ENCODE results near the gene GRAMD1B.

Gene GRAMD1B

DNA sequence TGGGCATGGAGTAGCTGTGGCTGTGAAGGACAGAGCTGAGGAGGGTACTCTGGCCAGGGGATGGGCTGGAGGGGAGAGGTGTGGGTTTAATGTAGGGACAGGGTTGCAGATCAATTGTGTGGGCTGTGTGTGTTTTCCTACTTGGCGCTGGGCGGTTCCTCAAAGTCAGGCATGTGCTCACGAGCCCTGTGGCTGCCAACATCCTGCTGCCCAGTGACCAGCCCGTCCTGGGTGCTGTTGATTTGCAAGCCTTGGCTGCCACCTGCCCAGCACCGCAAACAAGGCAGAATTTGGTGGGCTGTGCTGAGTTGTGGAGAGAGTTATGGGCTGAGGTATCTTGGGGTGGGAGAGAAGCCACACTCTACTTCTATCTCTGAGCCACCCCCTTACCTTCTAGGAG is 155.1 kb downstream of the GRAMD1B start:
- DNase-seq (ENCODE audit: low read depth in 2 of 3, low spot score in 2 of 3): no peak

DNA sequence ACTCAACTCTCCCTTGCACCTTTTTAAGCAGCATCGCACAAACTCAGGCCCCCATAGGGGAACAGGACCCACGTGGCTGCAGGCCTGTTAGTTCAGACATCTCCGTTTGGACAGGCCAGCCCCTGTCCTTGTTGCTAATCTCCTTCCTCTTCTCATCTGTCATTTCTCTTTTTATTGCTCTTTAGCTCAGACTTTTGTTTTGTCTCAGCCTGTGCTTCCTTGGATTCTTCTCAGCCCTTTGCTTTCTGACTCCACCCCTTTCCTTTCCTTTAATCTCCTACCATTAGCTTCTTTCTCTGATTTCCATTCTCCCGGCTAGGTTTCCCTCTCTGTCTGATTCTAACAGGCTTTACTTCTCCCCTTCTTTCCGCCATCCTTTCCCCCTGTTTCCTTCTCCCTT is 155.6 kb downstream of the GRAMD1B start:
- no peak for DNase-seq (ENCODE audit: low read depth in 2 of 3, low spot score in 2 of 3)

DNA sequence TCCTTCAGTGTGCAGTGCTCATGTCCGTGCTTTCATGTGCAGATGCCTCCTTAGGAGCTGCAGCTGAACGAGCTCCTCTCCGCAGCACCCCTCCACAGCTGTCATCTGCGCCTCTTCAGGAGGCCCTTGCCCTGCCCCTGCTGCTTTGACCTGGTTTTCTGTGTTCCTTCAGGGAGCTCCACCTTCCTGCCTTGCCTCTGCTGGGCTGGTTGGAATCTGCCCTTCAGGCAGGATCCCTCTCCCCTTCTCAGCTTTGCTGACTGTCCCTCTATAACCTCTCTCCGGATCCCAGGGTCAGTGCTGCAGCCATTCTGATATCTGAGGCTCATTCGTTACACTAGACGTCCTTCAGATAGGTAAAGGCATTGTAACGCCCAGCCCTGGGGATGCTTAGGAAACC is 156.5 kb downstream of the GRAMD1B start:
- no peak for DNase-seq (ENCODE audit: low read depth in 2 of 3, low spot score in 2 of 3)

DNA sequence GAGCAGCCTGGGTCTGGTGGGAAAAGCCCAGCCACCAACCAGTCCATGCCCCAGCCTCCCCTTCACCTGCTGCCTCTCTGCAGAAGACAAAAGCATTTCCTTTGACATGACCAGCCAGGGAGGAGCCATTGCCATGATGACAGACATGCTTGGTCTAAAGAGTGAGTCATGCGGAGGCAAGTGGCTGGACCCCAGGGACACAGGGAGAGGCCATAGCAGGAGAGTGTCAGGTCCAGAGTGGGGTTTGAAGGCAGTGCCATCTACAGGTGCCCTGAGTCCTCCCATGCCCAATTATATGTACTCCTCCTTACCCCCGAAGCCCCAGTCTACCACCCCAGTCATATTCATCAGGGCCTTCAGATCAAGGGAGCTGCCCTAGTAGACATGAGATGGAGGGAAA is 157.0 kb downstream of the GRAMD1B start:
- no peak for DNase-seq (ENCODE audit: low read depth in 2 of 3, low spot score in 2 of 3)

DNA sequence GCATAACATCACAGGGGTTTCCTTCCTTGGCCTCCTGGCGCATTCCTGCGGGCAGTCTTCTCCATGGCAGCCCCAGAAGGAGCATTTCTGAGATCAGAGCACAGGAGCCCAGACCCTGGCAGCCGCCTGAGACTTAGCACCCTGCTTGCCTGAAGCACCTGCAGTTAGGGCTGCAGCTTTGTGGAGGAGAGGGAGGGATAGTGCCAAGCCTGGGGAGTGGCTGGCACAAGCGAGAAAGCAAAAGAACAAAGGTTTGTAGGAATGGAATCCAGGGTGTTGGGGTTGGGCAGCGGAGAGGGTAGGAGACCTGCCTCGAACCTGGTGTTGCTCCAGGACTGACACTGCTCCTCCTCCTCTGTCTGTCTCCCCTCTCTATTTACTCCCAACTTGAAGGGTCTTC is 157.5 kb downstream of the GRAMD1B start:
- no peak for DNase-seq (ENCODE audit: low read depth in 2 of 3, low spot score in 2 of 3)

DNA sequence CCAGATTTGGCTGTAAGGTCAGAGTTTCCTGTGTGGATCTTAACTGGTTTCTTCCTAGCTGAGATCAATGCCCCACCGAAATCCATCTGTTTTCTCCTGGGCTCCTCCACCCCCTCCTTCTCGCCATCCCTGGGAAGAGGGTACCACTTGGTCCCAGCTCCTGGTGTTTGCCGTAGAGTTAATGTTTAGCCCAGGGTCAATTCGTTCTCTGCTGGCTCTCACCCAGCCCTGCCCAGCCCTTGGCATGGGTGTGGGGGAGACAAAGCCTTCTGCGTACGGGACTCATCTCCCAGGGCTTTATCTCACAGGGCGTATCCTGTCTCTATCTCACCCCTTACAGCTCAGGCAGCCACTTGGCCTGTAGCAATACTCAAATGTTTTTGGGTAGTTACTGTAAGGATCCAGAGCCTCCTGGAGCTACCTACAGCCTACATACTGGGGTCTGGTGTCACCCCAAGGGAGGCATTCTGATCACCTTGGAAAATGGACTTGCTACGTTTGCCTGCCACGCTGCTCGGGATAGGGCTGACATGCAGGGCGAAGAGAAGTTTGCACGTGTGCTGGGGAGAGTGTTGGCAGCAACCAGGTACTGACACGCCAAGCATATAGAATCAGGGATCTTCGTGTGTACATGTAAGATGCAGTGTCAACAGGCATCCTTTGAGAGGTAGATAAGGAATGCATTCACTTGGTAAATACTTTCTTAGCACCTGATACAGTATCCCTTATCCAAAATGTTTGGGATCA is 158.2 kb downstream of the GRAMD1B start:
- DNase-seq (ENCODE audit: low read depth in 2 of 3, low spot score in 2 of 3): no peak

DNA sequence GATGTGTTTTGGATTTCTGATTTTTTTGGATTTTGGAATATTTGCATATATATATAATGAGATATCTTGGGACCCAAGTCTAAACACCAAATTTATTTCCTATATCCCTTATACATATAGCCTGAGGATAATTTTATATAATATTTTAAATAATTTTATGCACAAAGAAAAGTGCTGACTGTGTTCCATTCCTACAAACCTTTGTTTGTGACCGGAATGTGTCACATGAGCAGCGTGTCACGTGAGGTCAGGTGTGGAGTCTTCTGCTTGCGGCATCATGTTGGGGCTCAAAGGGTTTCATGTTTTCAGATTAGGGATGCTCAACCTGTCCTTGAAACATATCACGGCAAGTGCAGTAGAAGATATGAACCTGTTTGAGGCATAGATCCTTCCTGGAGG is 158.8 kb downstream of the GRAMD1B start:
- no peak for DNase-seq (ENCODE audit: low read depth in 2 of 3, low spot score in 2 of 3)

DNA sequence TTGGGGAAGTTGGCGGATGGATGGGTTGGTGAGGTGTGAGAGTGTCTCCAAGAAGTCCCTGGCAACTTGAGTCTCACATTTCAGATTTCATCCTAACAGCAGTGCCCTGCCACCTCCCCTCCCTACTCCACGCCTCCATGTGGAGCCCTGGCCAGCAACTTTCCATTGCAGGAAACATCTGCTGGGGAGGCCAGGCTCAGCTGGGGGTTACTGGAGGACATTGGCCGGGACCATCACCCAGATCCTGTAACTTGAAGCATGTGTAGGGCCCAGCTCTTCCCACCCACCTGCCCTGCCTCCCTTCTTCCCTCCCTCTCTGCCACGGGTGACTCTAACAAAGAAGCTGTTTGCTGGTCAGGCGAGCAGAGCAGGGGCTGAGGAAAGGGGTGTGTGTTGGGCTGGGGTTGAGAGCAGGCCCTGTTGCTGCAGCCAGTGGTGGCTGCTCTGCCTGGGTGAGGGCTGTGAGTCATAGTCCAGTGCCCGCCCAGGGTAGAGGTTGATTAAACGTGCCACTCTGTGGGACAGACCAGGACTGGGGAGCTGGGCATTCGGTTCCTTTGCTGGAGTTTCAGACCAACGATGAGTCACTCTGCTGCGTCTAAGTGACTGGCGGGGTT is 160.3 kb downstream of the GRAMD1B start:
- no peak for DNase-seq (ENCODE audit: low read depth in 2 of 3, low spot score in 2 of 3)

DNA sequence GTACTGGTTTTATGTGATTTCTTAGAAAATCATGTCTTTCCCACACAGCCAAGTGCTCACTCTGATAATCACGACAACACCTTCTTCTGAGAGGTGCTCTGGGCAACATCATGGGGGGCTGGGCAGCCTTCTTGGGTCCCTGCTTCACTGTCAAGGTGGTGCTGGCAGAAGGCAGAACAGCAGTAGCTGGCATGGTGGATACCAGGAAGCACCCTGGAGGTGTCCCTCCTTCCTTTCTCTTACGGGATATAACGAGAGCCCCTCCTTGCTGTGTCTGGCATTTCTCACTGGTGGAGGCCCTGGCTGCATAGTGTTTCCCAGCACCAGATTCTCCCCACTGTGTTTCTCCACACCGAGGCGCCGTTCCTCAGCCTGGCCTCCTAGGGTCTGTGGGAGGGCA is 163.5 kb downstream of the GRAMD1B start:
- DNase-seq (ENCODE audit: low read depth in 2 of 3, low spot score in 2 of 3): no peak

DNA sequence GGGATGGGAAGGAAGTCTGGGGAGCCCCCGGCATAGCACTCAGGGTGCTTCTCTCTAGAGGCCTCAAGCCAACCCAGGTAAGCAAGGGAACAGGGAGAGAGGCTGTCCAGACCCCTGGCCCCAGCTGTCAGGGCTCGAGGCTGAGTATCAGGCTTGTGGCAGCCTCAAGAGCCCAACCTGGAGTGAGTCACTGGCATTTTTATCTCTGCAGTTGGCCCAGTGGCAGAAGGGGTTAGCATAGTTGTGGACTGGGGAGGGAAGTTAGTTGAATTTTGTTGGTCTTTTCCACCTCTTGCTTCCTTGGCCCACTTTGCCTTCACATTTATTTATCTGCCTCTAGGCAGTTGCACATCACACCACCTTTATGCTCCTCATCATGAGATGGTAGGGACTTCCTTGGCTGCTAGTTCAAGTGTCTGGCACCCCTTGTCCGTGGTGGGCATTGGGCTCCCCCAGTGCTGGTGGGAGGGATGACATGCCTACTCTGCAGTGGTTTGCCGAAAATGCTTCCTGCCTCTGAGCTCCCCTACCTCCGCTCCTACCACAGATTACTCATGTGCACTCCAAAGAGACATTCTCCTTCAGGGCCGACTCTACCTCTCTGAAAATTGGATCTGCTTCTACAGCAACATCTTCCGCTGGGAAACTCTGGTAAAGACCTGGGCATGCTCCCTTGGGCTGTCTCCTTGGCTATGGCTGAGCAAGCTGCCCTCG is 164.3 kb downstream of the GRAMD1B start:
- DNase-seq (ENCODE audit: low read depth in 2 of 3, low spot score in 2 of 3): no peak

DNA sequence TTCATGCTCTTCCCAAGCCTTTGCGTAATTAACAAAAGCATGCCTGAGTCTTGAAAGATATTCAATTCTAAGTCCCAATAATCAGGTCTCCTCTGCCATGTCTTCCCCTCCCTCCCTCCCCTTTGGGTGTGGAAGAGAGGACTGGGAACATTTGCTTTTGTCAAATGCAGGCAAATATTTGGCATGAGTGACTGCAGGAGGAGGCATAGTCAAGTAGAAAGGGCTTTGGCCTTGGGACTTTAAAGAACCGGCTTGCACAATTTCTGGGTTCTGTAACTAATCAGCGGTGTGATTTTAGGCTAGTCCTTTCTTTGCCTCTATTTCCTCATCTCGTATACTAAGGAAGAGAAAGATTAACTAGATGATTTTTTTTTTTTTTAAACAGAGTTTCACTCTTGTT is 164.9 kb downstream of the GRAMD1B start:
- no peak for DNase-seq (ENCODE audit: low read depth in 2 of 3, low spot score in 2 of 3)

DNA sequence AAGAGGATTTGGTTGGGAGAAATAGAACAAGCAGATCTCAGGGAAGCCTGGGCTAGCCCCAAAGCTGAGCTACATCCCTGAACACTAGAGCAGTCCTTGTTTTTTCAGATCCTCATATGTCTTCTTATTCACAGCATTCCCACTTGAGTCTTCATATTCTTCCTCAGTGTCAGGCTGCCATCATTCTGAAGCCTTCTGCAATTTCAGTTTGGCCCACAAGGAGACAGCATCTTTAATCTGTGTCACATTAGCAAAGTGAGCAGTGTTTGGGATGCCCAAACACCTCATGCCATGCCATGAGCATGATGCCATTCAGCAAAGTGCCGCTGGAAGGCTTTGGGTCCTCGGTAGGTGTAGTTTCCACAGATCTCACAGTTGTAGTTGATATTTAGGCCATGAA is 167.8 kb downstream of the GRAMD1B start:
- no peak for DNase-seq (ENCODE audit: low read depth in 2 of 3, low spot score in 2 of 3)

DNA sequence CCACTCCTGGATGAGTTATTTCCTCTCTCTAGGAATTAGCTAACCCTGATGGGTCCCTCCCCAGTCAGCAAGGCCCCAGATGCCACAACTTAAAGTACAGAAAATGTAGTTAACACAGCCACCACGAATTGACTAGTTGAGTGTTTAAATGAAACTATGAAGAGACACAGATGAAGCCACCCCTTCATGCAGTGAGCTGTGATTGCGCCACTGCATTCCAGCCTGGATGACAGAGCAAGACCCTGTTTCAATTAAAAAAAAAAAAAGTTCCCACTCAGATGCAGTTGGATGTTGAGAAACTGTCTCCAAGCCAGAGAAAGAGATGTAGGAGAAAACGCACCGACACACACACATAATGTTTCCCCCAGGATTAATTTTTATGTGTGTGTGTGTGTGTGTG is 171.1 kb downstream of the GRAMD1B start:
- DNase-seq (ENCODE audit: low read depth in 2 of 3, low spot score in 2 of 3): no peak

DNA sequence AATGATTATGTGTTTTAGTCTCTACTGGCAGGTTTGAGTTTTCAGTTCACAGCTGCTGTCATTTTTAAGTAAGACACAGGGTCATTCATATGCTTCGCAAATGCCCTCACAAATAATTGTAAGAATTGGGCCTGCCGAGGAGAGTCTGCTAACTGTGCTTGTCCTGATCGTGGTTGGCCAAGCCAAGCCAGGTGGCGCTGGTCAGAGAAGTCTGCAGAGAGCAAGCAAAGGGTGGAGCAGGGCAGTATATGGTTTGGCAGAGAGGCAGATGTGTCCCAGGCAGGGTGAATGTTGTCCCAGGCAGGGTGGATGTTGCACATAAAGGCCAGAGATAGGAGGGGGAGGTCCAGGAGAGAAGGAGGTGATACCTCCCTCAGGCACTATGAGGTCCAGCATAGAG is 171.7 kb downstream of the GRAMD1B start:
- DNase-seq (ENCODE audit: low read depth in 2 of 3, low spot score in 2 of 3): no peak

DNA sequence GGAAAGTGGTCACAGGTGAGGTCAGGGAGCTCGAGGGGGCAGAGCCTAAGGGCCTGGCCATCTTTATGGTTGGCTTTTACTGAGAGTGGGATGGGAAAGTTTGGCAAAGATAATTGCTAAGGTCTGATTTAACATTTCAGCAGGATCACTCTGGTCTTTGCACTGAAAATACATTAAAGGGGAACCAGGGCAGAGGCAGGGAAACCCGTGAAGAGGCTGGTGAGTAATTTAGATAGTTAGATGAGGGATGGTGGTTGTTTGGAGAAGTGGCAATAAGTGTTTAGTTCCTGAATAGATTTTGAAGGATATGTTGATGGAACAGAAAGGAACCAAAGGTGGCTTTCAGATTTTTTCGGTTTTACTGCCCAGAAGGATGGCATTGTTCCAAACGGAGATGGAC is 173.6 kb downstream of the GRAMD1B start:
- DNase-seq (ENCODE audit: low read depth in 2 of 3, low spot score in 2 of 3): no peak

DNA sequence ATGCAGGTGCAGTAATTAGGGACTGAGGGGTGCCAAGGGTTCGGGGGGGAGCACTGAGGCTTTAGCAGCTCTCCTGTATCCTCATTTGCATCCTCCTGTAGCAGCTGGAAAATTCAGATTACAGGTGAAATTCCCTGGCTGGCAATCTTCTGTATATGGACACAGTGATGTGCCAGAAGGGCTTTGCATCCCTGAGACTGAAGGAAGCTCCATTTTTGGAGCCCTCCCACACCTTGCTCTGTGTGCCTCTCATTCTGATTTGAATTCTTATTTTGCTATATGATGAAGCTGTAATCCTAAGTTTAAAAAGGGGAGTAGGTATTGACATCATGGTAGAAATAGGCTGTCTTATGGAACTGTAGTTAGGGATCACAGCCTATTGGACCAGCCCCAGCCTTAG is 177.7 kb downstream of the GRAMD1B start:
- no peak for DNase-seq (ENCODE audit: low read depth in 2 of 3, low spot score in 2 of 3)

DNA sequence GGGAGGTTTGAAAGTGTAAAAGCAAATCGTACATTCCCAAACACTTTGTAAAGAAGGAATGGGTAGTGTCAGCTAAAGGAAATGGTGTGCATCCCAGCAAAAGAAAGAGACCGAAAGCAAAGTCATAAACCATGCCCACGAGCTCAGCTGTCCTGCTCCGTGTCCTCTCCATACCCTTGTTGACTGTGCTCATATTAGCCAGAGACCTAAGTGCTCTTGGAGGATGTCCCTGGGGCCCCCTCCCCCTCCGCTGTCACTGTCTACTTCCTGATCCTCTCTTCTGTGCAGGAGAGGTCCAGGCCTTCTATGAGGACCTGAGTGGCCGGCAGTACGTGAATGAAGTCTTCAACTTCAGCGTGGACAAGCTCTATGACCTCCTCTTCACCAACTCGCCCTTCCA is 178.3 kb downstream of the GRAMD1B start:
- no peak for DNase-seq (ENCODE audit: low read depth in 2 of 3, low spot score in 2 of 3)

DNA sequence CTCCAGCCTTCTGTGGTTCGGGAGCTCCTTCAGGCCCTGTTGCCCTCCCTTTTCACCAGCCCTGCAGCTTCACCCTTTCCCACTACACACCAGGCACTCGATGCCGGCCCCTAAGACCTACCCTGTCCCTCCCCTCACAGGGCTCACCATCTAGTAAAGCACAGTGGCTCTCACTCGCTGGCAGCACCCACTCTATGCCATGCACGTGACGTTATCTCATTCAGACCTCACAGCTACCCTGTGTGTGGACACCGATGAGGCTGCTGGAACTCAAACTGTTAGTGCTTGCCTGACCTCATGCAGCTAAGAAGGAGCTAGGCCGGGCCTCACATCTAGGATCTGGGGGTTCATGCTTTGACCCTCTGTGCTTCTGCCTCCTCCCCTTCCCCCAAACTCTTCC is 178.9 kb downstream of the GRAMD1B start:
- no peak for DNase-seq (ENCODE audit: low read depth in 2 of 3, low spot score in 2 of 3)

DNA sequence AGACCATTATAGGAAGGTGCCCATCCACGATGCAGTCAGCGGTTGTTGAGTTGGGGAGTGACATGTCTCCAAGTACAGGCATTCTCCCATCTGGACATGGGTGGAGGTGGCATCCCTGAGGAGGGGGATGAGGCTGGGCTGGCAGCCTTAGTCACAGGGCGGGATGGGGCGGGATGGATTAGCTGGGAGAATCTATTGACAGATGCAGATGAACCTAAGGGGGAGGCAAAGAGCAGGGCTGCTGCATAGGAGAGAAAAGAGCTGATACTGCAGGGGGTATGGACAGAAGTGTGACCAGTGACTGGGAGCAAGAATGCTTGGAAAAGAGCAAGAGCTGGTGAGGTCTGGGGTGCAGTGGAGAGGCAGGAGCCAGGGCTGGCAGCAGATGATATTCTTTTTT is 181.6 kb downstream of the GRAMD1B start:
- no peak for DNase-seq (ENCODE audit: low read depth in 2 of 3, low spot score in 2 of 3)

DNA sequence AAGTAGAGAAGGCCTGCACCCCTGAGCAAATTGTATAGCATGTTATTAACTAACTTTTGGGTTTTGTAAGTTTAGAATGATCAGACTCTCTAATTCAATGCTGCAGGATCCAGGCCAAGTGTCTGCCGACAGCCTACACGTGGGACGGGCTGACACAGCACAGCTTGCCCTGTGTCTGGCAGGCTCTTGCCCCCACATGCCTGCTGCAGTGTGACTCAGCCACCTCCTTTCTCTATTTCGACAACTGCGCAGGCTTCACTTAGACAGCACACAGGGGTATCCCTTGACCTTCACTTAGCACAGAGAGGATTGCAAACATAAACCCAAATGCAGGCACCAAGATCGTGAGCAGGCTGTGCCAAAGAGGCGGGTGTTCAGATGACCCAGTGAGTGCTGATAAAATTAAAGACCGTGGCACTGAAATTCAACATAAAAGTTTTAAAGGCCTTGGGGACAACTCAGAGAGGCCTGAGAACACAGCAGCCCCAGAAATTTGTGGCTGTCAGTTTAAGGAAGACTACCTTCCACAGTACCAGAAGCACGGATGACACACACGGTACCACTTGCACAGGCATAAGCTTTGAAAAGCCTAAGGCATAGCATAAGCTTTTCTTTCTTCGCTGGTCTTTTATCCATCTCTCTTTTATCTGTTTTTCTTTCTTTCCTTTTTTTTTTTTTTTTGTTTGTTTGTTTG is 186.6 kb downstream of the GRAMD1B start:
- DNase-seq (ENCODE audit: low read depth in 2 of 3, low spot score in 2 of 3): no peak

DNA sequence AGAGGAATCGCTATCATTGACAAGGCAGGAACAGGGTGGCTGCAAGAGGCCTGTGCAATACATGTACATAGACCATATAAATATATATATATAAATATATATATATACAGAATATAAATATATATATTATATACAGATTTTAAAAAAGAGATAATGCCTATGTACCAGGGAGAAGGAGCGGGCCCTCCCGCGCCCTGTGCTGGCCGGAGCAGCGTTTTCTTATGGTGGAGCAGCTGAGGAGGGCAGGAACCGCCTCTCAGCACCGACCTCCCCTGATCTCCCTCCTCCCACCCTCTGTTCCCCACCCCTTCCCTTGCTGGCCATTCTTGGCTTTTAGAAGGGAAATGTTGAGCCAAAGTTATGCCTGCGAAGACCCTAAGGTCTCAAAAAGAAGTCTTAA is 192.5 kb downstream of the GRAMD1B start:
- no peak for DNase-seq (ENCODE audit: low read depth in 2 of 3, low spot score in 2 of 3)

DNA sequence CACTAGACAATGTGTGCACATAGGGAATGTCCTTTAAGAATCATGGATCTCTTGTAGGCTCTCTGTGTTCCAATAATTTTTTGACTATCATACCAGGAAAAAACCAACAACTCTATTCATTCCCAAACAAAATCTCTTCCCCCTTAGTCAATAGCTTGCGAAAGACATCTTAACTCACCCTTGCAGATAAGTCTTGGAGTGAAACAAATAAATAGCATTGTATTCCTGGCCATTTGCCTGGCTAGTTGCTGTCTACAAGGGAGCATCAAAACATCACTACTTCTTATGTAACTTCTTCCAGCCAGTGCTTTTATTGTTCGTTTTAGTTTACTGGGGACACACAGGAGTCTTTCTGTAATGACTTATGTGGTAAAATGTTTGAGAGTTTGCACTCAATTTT is 194.9 kb downstream of the GRAMD1B start:
- no peak for DNase-seq (ENCODE audit: low read depth in 2 of 3, low spot score in 2 of 3)
